Fibroblast of lung (primary cell): ENCODE measurements around the gene TCF12. TPM values are rescaled to one million over a fixed set of nuclear protein-coding genes. Genes with fewer than 3 reads are reported as not detected.

Source experiments
- DNase-seq, 2 donors: peaks; one replicate each; pipeline versions ENCODE4 v3.0.0 to v3.0.0-alpha.2; 2010; ENCODE audit warnings: low read depth in 2 of 2
- H2AFZ ChIP-seq: 2 replicates; pipeline ENCODE4 v1.5.1; 2012; ENCODE audit warnings: low read length, control low read depth, inconsistent platforms
- H3K27ac ChIP-seq: 2 replicates; pipeline ENCODE4 v1.5.1; 2011; ENCODE audit warnings: low read length, control low read depth; ENCODE audit not compliant: insufficient read depth
- H3K27me3 ChIP-seq: 2 replicates; pipeline ENCODE4 v1.5.1; 2011; ENCODE audit warnings: mild to moderate bottlenecking, low read length; ENCODE audit not compliant: control insufficient read depth, insufficient read depth
- H3K36me3 ChIP-seq: 2 replicates; pipeline ENCODE4 v1.5.1; 2011; ENCODE audit warnings: low read length; ENCODE audit not compliant: control insufficient read depth, insufficient read depth
- H3K4me1 ChIP-seq: 2 replicates; pipeline ENCODE4 v1.5.1; 2011; ENCODE audit warnings: low read length; ENCODE audit not compliant: control insufficient read depth, insufficient read depth; ENCODE audit errors: extremely low read depth
- H3K4me2 ChIP-seq: 2 replicates; pipeline ENCODE4 v1.5.1; 2011; ENCODE audit warnings: low read length, control low read depth; ENCODE audit not compliant: insufficient read depth; ENCODE audit errors: extremely low read depth
- H3K4me3 ChIP-seq, 4 experiments: fragments of 200-600 bp in 1 of 4; sonication (generic) in 1 of 4; replicated peaks in 1 of 4; 2 replicates each; pipeline ENCODE4 v1.5.1; 2011 to 2016; ENCODE audit warnings: low read length in 4 of 4, low read depth in 3 of 4, mild to moderate bottlenecking in 3 of 4, control low read depth in 2 of 4, inconsistent platforms in 1 of 4, mixed read lengths in 1 of 4; ENCODE audit not compliant: insufficient read depth in 1 of 4; ENCODE audit errors: control extremely low read depth in 1 of 4
- H3K79me2 ChIP-seq: 2 replicates; pipeline ENCODE4 v1.5.1; 2012; ENCODE audit warnings: mild to moderate bottlenecking, low read length, inconsistent platforms; ENCODE audit not compliant: control insufficient read depth, insufficient read depth
- H3K9ac ChIP-seq: 2 replicates; pipeline ENCODE4 v1.5.1; 2011; ENCODE audit warnings: mild to moderate bottlenecking, low read length, control low read depth; ENCODE audit not compliant: insufficient read depth
- H3K9me3 ChIP-seq: 2 replicates; pipeline ENCODE4 v1.5.1; 2012; ENCODE audit warnings: low read depth, low read length; ENCODE audit not compliant: control insufficient read depth, insufficient read depth
- H4K20me1 ChIP-seq: 2 replicates; pipeline ENCODE4 v1.5.1; 2011; ENCODE audit warnings: low read length; ENCODE audit not compliant: control insufficient read depth, insufficient read depth; ENCODE audit errors: extremely low read depth
- CTCF ChIP-seq, 2 donors: IDR thresholded peaks in 1 of 2; conservative IDR thresholded peaks in 1 of 2; 1 replicate in 1 of 2; 2 replicates in 1 of 2; pipeline ENCODE4 v1.5.1; 2011 to 2012; ENCODE audit warnings: low read length in 2 of 2, control low read depth in 1 of 2, inconsistent platforms in 1 of 2, low read depth in 1 of 2, mild to moderate bottlenecking in 1 of 2
- EZH2 ChIP-seq: IDR thresholded peaks from 2 replicates; pipeline ENCODE4 v1.5.1; 2012; ENCODE audit warnings: low read length, control low read depth, mild to moderate bottlenecking; ENCODE audit errors: missing control alignments
- polyA plus RNA-seq, 2 donors: library from polyadenylated mRNA; depleted of rRNA in 1 of 2; stranded (reverse) in 1 of 2; unstranded in 1 of 2; fragments of >200 nt; gene quantifications; 2 replicates each; pipeline ENCODE4 v1.2.1, GENCODE V29; 2011 to 2012; ENCODE audit warnings: missing spikeins in 1 of 2
- total RNA-seq: library from RNA; depleted of rRNA; stranded (reverse); fragments of >200 nt; gene quantifications from 2 replicates; pipeline ENCODE4 v1.2.1, GENCODE V29; 2014

Gene TCF12
- total and polyA plus RNA-seq, 2 donors (not counting 1 experiment from before 2014, with no cell fraction given): 105 to 232 TPM

- peaks cover 7% of the 10 kb centered on the region for H3K4me1 ChIP-seq
Measured at GRCh38 chr15:57324590-57324890, 406.1 kb downstream of the TCF12 start.

GRCh38 chr15:57324944-57325679 is 406.7 kb downstream of the TCF12 start:
- Histone ChIP-seq H3K4me2 (no peak overlapping the region), H3K9ac (no peak overlapping the region), H3K27ac (no peak overlapping the region), H3K4me3 (no peak overlapping the region), H3K4me1 (peaks cover 7% of the 10 kb centered on the region), H3K79me2 (no peaks in the 10 kb centered on the region), H4K20me1 (no peaks in the 10 kb centered on the region), H2AFZ (no peak overlapping the region), H3K36me3 (no peaks in the 10 kb centered on the region), H3K27me3 (no peaks in the 10 kb centered on the region), H3K9me3 (no peaks in the 10 kb centered on the region)
- TF ChIP-seq CTCF (conservative IDR thresholded peaks at IDR 0.05 in 1 of 2, IDR thresholded peaks at IDR 0.05 in 1 of 2; ENCODE audit: low read depth in 1 of 2, low read length in 2 of 2) (no peak), EZH2 (no peak)
- no peak for DNase-seq

More at GRCh38 chr15:57324590-57324890, 406.1 kb downstream of the TCF12 start:
- no peaks in the 10 kb centered on the region for H3K9me3 ChIP-seq
- no peaks in the 10 kb centered on the region for H3K36me3 ChIP-seq
- no peak overlapping the region for H3K27ac ChIP-seq
- no peak overlapping the region for H3K4me3 ChIP-seq
- H3K9ac ChIP-seq: no peak overlapping the region
- no peak overlapping the region for H2AFZ ChIP-seq
- H4K20me1 ChIP-seq: no peaks in the 10 kb centered on the region
- no peaks in the 10 kb centered on the region for H3K27me3 ChIP-seq
- DNase-seq: no peak
- H3K4me2 ChIP-seq: no peak overlapping the region
- H3K79me2 ChIP-seq: no peaks in the 10 kb centered on the region
- no peak for TF ChIP-seq EZH2
- no peak for TF ChIP-seq CTCF (conservative IDR thresholded peaks at IDR 0.05 in 1 of 2, IDR thresholded peaks at IDR 0.05 in 1 of 2; ENCODE audit: low read depth in 1 of 2, low read length in 2 of 2)

GRCh38 chr15:57326196-57326595 is 407.8 kb downstream of the TCF12 start:
- H3K9me3 ChIP-seq: no peaks in the 10 kb centered on the region

More at GRCh38 chr15:57326196-57326595, 407.8 kb downstream of the TCF12 start:
- Histone ChIP-seq H3K4me2 (no peak overlapping the region), H3K4me3 (no peak overlapping the region), H3K79me2 (no peaks in the 10 kb centered on the region), H3K27ac (no peak overlapping the region), H3K27me3 (no peaks in the 10 kb centered on the region), H3K4me1 (peaks cover 5% of the 10 kb centered on the region), H2AFZ (no peak overlapping the region), H3K9ac (no peak overlapping the region), H4K20me1 (no peaks in the 10 kb centered on the region), H3K36me3 (no peaks in the 10 kb centered on the region)
- DNase-seq: no peak
- TF ChIP-seq CTCF (conservative IDR thresholded peaks at IDR 0.05 in 1 of 2, IDR thresholded peaks at IDR 0.05 in 1 of 2; ENCODE audit: low read depth in 1 of 2, low read length in 2 of 2) (no peak), EZH2 (no peak)
